H1 (cell line): ENCODE results near the gene EIF4EBP3. TPM values are rescaled to one million over a fixed set of nuclear protein-coding genes. Genes with fewer than 3 reads are reported as not detected.

Experiments
- CTCF ChIA-PET: fragments of 300-600 bp; sonication (Branson Sonifier 250); formaldehyde crosslinking; loops from one replicate; lab custom pipeline; 2021; ENCODE audit not compliant: partially characterized antibody; lab: Charles Lee
- POLR2A ChIA-PET: fragments of 300-600 bp; sonication (Branson Sonifier 250); formaldehyde crosslinking; loops from one replicate; lab custom pipeline; 2021; ENCODE audit warnings: inconsistent platforms; ENCODE audit not compliant: partially characterized antibody; lab: Charles Lee
- DNase-seq, 2 experiments: peaks; one replicate each; pipeline versions ENCODE4 v3.0.0 to v3.0.0-alpha.2; 2010 to 2022; ENCODE audit warnings: low spot score in 2 of 2, low read depth in 1 of 2, mixed read lengths in 1 of 2
- FAIRE-seq: peaks from 2 replicates; lab custom pipeline; 2011; peaks lifted over from hg19 to GRCh38; lab: Jason Lieb, UNC
- H2AFZ ChIP-seq: 2 replicates; pipeline ENCODE4 v1.8.1; 2012; ENCODE audit warnings: low read length, inconsistent platforms
- H2AK5ac ChIP-seq: 2 replicates; pipeline ENCODE4 v1.6.1; 2013; ENCODE audit warnings: low read depth, low read length
- H2BK120ac ChIP-seq: replicated peaks from 2 replicates; pipeline ENCODE3; 2013; ENCODE audit warnings: low read depth, low read length, inconsistent platforms
- H2BK12ac ChIP-seq: 2 replicates; pipeline ENCODE4 v1.6.1; 2013; ENCODE audit warnings: low read depth, low read length
- H2BK15ac ChIP-seq: 2 replicates; pipeline ENCODE4 v1.6.1; 2013; ENCODE audit warnings: low read length
- H2BK20ac ChIP-seq: 2 replicates; pipeline ENCODE4 v1.6.1; 2013; ENCODE audit warnings: low read length
- H2BK5ac ChIP-seq: 2 replicates; pipeline ENCODE4 v1.6.1; 2013; ENCODE audit warnings: low read depth, low read length
- H3K14ac ChIP-seq: 2 replicates; pipeline ENCODE4 v1.6.1; 2013; ENCODE audit warnings: inconsistent platforms; ENCODE audit not compliant: insufficient read length
- H3K18ac ChIP-seq: 2 replicates; pipeline ENCODE4 v1.6.1; 2013; ENCODE audit warnings: low read length; ENCODE audit errors: extremely low read depth
- H3K23ac ChIP-seq: 2 replicates; pipeline ENCODE4 v1.6.1; 2013; ENCODE audit warnings: inconsistent platforms; ENCODE audit not compliant: insufficient read length
- H3K23me2 ChIP-seq: 2 replicates; pipeline ENCODE4 v1.6.1; 2013; ENCODE audit warnings: low read depth, low read length
- H3K27ac ChIP-seq: 2 replicates; pipeline ENCODE4 v1.6.1; 2011; ENCODE audit warnings: low read depth, low read length, inconsistent platforms
- H3K27me3 ChIP-seq, 4 experiments: replicated peaks in 1 of 4; 1 replicate in 1 of 4; 2 replicates in 3 of 4; pipeline versions ENCODE4 v1.6.1 to v1.8.1; 2011 to 2013; ENCODE audit warnings: low read length in 3 of 4, mild to moderate bottlenecking in 3 of 4, inconsistent platforms in 2 of 4, mixed read lengths in 2 of 4, moderate library complexity in 1 of 4; ENCODE audit not compliant: control insufficient read depth in 3 of 4, insufficient read depth in 3 of 4; ENCODE audit errors: extremely low read depth in 1 of 4
- H3K36me3 ChIP-seq, 4 experiments: 2 replicates each; pipeline versions ENCODE4 v1.6.1 to v1.8.1; 2011 to 2013; ENCODE audit warnings: mild to moderate bottlenecking in 4 of 4, low read length in 3 of 4, moderate library complexity in 2 of 4, control low read depth in 1 of 4, inconsistent platforms in 1 of 4; ENCODE audit not compliant: insufficient read depth in 4 of 4, control insufficient read depth in 2 of 4
- H3K4ac ChIP-seq: replicated peaks from 2 replicates; pipeline ENCODE3; 2013; ENCODE audit warnings: low read length, low read depth, mixed read lengths, inconsistent platforms; ENCODE audit not compliant: insufficient read length
- H3K4me1 ChIP-seq, 4 experiments: replicated peaks in 1 of 4; 1 replicate in 1 of 4; 2 replicates in 3 of 4; pipeline versions ENCODE4 v1.6.1 to v1.8.1; 2011 to 2013; ENCODE audit warnings: low read length in 3 of 4, inconsistent platforms in 2 of 4, mixed read lengths in 1 of 4; ENCODE audit not compliant: insufficient read depth in 4 of 4, control insufficient read depth in 3 of 4
- H3K4me2 ChIP-seq, 2 experiments: 2 replicates each; pipeline versions ENCODE4 v1.6.1 to v1.8.1; 2011 to 2013; ENCODE audit warnings: low read depth in 2 of 2, low read length in 2 of 2, control low read depth in 1 of 2, inconsistent platforms in 1 of 2, mild to moderate bottlenecking in 1 of 2; ENCODE audit not compliant: insufficient read depth in 1 of 2
- H3K4me3 ChIP-seq, 4 experiments: fragments of 200-600, 300-600 bp in 1 of 4; sonication (generic), shearing (Covaris generic), sonication (Bioruptor Twin) in 1 of 4; 2 replicates each; pipeline versions ENCODE4 v1.5.1 to v1.8.1; 2011 to 2016; ENCODE audit warnings: low read length in 4 of 4, low read depth in 3 of 4, control low read depth in 2 of 4, inconsistent platforms in 2 of 4, mild to moderate bottlenecking in 2 of 4, mixed read lengths in 1 of 4, moderate library complexity in 1 of 4; ENCODE audit not compliant: insufficient read depth in 2 of 4; ENCODE audit errors: extremely low read depth in 1 of 4
- H3K56ac ChIP-seq: replicated peaks from 2 replicates; pipeline ENCODE3; 2013; ENCODE audit warnings: low read depth, mild to moderate bottlenecking, mixed read lengths, low read length, inconsistent platforms; ENCODE audit not compliant: insufficient read length
- H3K79me1 ChIP-seq: 2 replicates; pipeline ENCODE4 v1.6.1; 2013; ENCODE audit warnings: low read depth, low read length, control low read depth
- H3K79me2 ChIP-seq, 2 experiments: 2 replicates each; pipeline versions ENCODE4 v1.6.1 to v1.8.1; 2012 to 2013; ENCODE audit warnings: low read length in 2 of 2, mild to moderate bottlenecking in 2 of 2, inconsistent platforms in 1 of 2; ENCODE audit not compliant: insufficient read depth in 2 of 2, control insufficient read depth in 1 of 2
- H3K9ac ChIP-seq, 4 experiments: replicated peaks in 1 of 4; 1 replicate in 1 of 4; 2 replicates in 3 of 4; pipeline versions ENCODE4 v1.6.1 to v1.8.1; 2011 to 2013; ENCODE audit warnings: low read depth in 3 of 4, low read length in 3 of 4, control low read depth in 2 of 4, mild to moderate bottlenecking in 2 of 4, moderate library complexity in 2 of 4, inconsistent platforms in 1 of 4; ENCODE audit errors: extremely low read depth in 1 of 4
- H3K9me3 ChIP-seq, 2 experiments: 2 replicates each; pipeline versions ENCODE4 v1.6.1 to v1.8.1; 2012 to 2013; ENCODE audit warnings: mild to moderate bottlenecking in 2 of 2, moderate library complexity in 2 of 2, control low read depth in 1 of 2, inconsistent platforms in 1 of 2, low read depth in 1 of 2, low read length in 1 of 2, mixed read lengths in 1 of 2; ENCODE audit not compliant: insufficient read depth in 2 of 2
- H4K20me1 ChIP-seq, 2 experiments: replicated peaks in 1 of 2; 2 replicates each; pipeline versions ENCODE3 to v1.8.1; 2011 to 2013; ENCODE audit warnings: inconsistent platforms in 2 of 2, low read length in 2 of 2, mild to moderate bottlenecking in 1 of 2; ENCODE audit not compliant: insufficient read depth in 2 of 2, control insufficient read depth in 1 of 2
- H4K5ac ChIP-seq: 2 replicates; pipeline ENCODE4 v1.6.1; 2013; ENCODE audit warnings: low read length, low read depth, mixed read lengths, inconsistent platforms; ENCODE audit not compliant: insufficient read length
- H4K8ac ChIP-seq: 2 replicates; pipeline ENCODE4 v1.8.0; 2013; ENCODE audit warnings: mild to moderate bottlenecking, moderate library complexity, low read length, inconsistent platforms; ENCODE audit not compliant: insufficient read depth; ENCODE audit errors: extremely low read depth
- H4K91ac ChIP-seq: replicated peaks from 2 replicates; pipeline ENCODE3; 2013; ENCODE audit warnings: low read length, mixed read lengths, inconsistent platforms; ENCODE audit not compliant: insufficient read length
- BRCA1 ChIP-seq: IDR thresholded peaks from 2 replicates; pipeline ENCODE4 v1.6.1; 2012; ENCODE audit warnings: low read depth, low read length, improper control_type of control experiment
- GTF2F1 ChIP-seq: IDR thresholded peaks from 2 replicates; pipeline ENCODE4 v1.6.1; 2012; ENCODE audit warnings: low read depth, low read length, improper control_type of control experiment, borderline replicate concordance
- POLR2A ChIP-seq, 2 experiments: IDR thresholded peaks; 1 replicate in 1 of 2; 2 replicates in 1 of 2; pipeline ENCODE4 v1.6.1; 2011; ENCODE audit warnings: low read depth in 2 of 2, low read length in 2 of 2, mild to moderate bottlenecking in 2 of 2; ENCODE audit errors: control extremely low read depth in 1 of 2
- TAF1 ChIP-seq: IDR thresholded peaks from 2 replicates; pipeline ENCODE4 v1.6.1; 2011; ENCODE audit warnings: mild to moderate bottlenecking, low read depth, low read length
- TAF7 ChIP-seq: optimal IDR thresholded peaks from 2 replicates; pipeline ENCODE3; 2011; ENCODE audit warnings: low read depth, mild to moderate bottlenecking, inconsistent platforms, low read length, moderate library complexity, borderline replicate concordance
- WGBS, 2 experiments: shearing (Covaris generic) in 1 of 2; methylation state at CpG; one replicate each; pipeline versions ENCODE4 v1.1.6 to v1.1.7; 2013 to 2015; ENCODE audit warnings: low lambda C conversion rate in 2 of 2, mixed read lengths in 2 of 2, inconsistent platforms in 1 of 2, low coverage in 1 of 2, missing lambda C conversion rate in 1 of 2; ENCODE audit not compliant: insufficient replicate concordance in 2 of 2, insufficient coverage in 1 of 2, insufficient read length in 1 of 2; ENCODE audit errors: extremely low coverage in 1 of 2, missing lambda C conversion rate in 1 of 2; 5-methylcytosine and 5-hydroxymethylcytosine counted together
- polyA plus RNA-seq, 7 experiments: library from polyadenylated mRNA; depleted of rRNA in 3 of 7; stranded (reverse) in 5 of 7; unstranded in 2 of 7; fragments of >200 nt in 5 of 7; fragments of 200-250 nt in 2 of 7; gene quantifications; 1 replicate in 5 of 7; 2 replicates in 1 of 7; 4 replicates in 1 of 7; pipeline versions ENCODE4 v1.2.1 to v1.2.3, GENCODE V29; 2011 to 2013; ENCODE audit warnings: missing spikeins in 2 of 7, mixed read lengths in 2 of 7
- total RNA-seq: library from RNA; stranded (reverse); fragmentation: NEBNext Ultra II Directional; extraction: Animal tissue kit (Norgen Biotek cat#: 25700); gene quantifications from 2 replicates; pipeline ENCODE4 v1.2.1, GENCODE V29; 2021
- TF ChIP-seq, protein P1 (sequence below): IDR thresholded peaks from 2 replicates; pipeline ENCODE4 v1.6.1; 2012; ENCODE audit warnings: inconsistent platforms
- TF ChIP-seq, protein P2 (sequence below): IDR thresholded peaks from 2 replicates; pipeline ENCODE4 v1.6.1; 2012; ENCODE audit warnings: inconsistent platforms

EIF4EBP3 gene
- total and polyA plus RNA-seq, 2 of the 8 experiments (the other 6 are each of a cell fraction or from before 2014, with no cell fraction given): 11.1 to 11.7 TPM

DNA sequence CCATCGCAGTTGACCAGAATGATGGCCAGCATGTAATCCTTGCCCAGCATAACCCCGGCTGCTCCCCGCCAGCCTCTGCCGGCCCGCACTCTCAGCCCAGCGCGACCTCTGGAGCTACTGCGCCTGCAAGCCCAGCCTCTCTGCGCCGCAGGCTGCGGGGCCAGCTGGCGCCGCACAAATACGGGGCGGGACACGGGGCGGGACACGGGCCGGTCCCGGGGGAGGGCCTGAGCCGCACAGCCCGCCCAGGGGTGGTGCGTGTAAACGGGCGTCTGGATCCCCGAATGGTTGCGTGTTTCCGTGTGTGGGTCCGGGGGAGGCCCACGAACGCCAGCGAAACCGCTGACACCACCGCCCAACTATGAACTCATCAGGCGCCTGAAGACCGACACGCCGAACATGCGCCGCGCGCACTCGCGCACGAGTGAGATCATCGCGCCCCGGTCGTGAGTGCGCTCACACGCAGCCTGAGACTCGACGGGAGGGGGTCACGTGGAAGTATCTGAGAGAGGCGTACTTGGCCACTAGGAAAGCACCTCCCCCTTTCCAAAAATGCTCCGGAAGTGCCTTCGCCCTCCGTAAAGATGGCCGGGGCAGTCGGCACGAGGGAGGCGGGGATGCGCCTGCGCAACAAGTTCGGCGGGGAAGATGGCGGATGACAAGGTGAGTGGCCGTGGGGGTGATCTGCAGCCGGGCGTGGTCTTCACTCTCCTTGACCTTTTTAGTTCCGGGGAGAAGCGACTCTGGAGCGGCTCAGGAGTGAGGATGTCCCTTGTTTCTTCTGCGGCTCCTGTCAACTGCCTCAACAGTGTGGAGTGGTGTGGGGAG, 16.9 kb downstream of the EIF4EBP3 start, which contains the start of the genes APBB3 and SLC35A4:
APBB3 (minus strand) TSS at position 403 of the 828 bp plus-strand sequence; CDS start at position 50, 353 bp downstream.
SLC35A4 (plus strand) TSS at position 633 of the 828 bp plus-strand sequence. CDS start 2,342 bp downstream, outside the sequence.
- ChIA-PET CTCF (interaction anchor here (0.9 to 3.7 kb wide), 4 partner anchors 13 to 74 kb away, joined by 3 to 20 read pairs (median 10); partner anchors contain the start of gene EIF4EBP3), POLR2A (interaction anchor here (0.9 to 10.8 kb wide), 6 partner anchors 7 to 82 kb away, joined by 3 to 191 read pairs (median 14); partner anchors contain the start of genes EIF4EBP3 and SRA1)
- Histone ChIP-seq H3K23me2 (peaks cover 14% of the 10 kb centered on the region), H3K79me2 (peaks cover 3 to 9% of the 10 kb centered on the region in 2 experiments; a peak in 3 of 4 replicates), H3K14ac (no peak within 1 kb of the TSS), H3K9ac (peak within 1 kb of the TSS; percentile 72 to 95 (median 85)), H4K91ac (peak within 1 kb of the TSS; percentile 91), H2BK120ac (no peak within 1 kb of the TSS), H3K56ac (peak within 1 kb of the TSS; percentile 78), H4K20me1 (no peaks in the 10 kb centered on the region), H2AK5ac (peak within 1 kb of the TSS; percentile 86; the same call in 1 of the 2 replicates), H3K79me1 (peaks cover 7% of the 10 kb centered on the region), H4K8ac (peak within 1 kb of the TSS; percentile 84; the same call in 1 of the 2 replicates), H4K5ac (peak within 1 kb of the TSS; percentile 87), H2AFZ (peak within 1 kb of the TSS; percentile 81), H3K23ac (no peak within 1 kb of the TSS), H3K27me3 (no peaks in the 10 kb centered on the region; a peak in 1 of 7 replicates), H3K4me3 (peak within 1 kb of the TSS; percentile 90 to 99 (median 95)), H3K4ac (peak within 1 kb of the TSS; percentile 17), H3K18ac (peak within 1 kb of the TSS; percentile 95), H3K36me3 (peaks cover 0 to 18% (median 13%) of the 10 kb centered on the region in 4 experiments; a peak in 4 of 8 replicates), H2BK5ac (peak within 1 kb of the TSS; percentile 76), H2BK15ac (0 out of 2 replicates have a peak within 1 kb of the TSS, but pooled peaks have one; percentile 2), H3K9me3 (no peaks in the 10 kb centered on the region), H3K4me2 (peak within 1 kb of the TSS; percentile 90 to 98), H2BK12ac (peak within 1 kb of the TSS; percentile 35; the same call in 1 of the 2 replicates), H3K4me1 (peaks cover 0 to 11% (median 4%) of the 10 kb centered on the region in 4 experiments; a peak in 5 of 7 replicates), H2BK20ac (no peak within 1 kb of the TSS), H3K27ac (peak within 1 kb of the TSS; percentile 65)
- DNase-seq (peak; percentile 84 to 89), FAIRE-seq (peak; percentile 62)
- 4% methylated on average over 61 of the region's 74 CpGs; no CpG with 5 or more reads in 1 of the 2 experiments for WGBS, 2 experiments
- TF ChIP-seq, protein P1, sequence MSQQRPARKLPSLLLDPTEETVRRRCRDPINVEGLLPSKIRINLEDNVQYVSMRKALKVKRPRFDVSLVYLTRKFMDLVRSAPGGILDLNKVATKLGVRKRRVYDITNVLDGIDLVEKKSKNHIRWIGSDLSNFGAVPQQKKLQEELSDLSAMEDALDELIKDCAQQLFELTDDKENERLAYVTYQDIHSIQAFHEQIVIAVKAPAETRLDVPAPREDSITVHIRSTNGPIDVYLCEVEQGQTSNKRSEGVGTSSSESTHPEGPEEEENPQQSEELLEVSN: peak; percentile 96
- peak; percentile 67 for TF ChIP-seq TAF1
- TF ChIP-seq BRCA1: no peak
- TF ChIP-seq, protein P2, sequence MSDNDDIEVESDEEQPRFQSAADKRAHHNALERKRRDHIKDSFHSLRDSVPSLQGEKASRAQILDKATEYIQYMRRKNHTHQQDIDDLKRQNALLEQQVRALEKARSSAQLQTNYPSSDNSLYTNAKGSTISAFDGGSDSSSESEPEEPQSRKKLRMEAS: peak; percentile 99
- TF ChIP-seq POLR2A (IDR thresholded peaks at IDR 0.05; ENCODE audit: control extremely low read depth in 1 of 2, low read depth in 2 of 2, low read length in 2 of 2): peak in 1 of 2 experiments; percentile 48; a peak in 2 of 3 replicates
- peak; percentile 34; the same call in 1 of the 2 replicates for TF ChIP-seq GTF2F1
- TF ChIP-seq TAF7: peak; percentile 38
